HG02588 (cell line): Measurements from ENCODE around the gene MAPT.

ENCODE experiments used
- ATAC-seq: cut with Tn5 transposase; IDR thresholded peaks from one replicate; pipeline ENCODE4 v1.9.1; 2021; ENCODE audit warnings: mild to moderate bottlenecking, moderate library complexity; ENCODE audit not compliant: unreplicated experiment

Gene MAPT

DNA sequence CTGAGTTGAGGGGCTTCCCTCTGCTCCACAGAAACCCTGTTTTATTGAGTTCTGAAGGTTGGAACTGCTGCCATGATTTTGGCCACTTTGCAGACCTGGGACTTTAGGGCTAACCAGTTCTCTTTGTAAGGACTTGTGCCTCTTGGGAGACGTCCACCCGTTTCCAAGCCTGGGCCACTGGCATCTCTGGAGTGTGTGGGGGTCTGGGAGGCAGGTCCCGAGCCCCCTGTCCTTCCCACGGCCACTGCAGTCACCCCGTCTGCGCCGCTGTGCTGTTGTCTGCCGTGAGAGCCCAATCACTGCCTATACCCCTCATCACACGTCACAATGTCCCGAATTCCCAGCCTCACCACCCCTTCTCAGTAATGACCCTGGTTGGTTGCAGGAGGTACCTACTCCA lies 130.7 kb downstream of the MAPT start:
- no peak for ATAC-seq

DNA sequence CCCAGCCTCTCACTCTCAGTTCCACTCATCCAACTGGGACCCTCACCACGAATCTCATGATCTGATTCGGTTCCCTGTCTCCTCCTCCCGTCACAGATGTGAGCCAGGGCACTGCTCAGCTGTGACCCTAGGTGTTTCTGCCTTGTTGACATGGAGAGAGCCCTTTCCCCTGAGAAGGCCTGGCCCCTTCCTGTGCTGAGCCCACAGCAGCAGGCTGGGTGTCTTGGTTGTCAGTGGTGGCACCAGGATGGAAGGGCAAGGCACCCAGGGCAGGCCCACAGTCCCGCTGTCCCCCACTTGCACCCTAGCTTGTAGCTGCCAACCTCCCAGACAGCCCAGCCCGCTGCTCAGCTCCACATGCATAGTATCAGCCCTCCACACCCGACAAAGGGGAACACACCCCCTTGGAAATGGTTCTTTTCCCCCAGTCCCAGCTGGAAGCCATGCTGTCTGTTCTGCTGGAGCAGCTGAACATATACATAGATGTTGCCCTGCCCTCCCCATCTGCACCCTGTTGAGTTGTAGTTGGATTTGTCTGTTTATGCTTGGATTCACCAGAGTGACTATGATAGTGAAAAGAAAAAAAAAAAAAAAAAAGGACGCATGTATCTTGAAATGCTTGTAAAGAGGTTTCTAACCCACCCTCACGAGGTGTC lies 131.3 kb downstream of the MAPT start:
- no peak for ATAC-seq

DNA sequence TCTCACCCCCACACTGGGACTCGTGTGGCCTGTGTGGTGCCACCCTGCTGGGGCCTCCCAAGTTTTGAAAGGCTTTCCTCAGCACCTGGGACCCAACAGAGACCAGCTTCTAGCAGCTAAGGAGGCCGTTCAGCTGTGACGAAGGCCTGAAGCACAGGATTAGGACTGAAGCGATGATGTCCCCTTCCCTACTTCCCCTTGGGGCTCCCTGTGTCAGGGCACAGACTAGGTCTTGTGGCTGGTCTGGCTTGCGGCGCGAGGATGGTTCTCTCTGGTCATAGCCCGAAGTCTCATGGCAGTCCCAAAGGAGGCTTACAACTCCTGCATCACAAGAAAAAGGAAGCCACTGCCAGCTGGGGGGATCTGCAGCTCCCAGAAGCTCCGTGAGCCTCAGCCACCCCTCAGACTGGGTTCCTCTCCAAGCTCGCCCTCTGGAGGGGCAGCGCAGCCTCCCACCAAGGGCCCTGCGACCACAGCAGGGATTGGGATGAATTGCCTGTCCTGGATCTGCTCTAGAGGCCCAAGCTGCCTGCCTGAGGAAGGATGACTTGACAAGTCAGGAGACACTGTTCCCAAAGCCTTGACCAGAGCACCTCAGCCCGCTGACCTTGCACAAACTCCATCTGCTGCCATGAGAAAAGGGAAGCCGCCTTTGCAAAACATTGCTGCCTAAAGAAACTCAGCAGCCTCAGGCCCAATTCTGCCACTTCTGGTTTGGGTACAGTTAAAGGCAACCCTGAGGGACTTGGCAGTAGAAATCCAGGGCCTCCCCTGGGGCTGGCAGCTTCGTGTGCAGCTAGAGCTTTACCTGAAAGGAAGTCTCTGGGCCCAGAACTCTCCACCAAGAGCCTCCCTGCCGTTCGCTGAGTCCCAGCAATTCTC lies 132.1 kb downstream of the MAPT start:
- no peak for ATAC-seq

DNA sequence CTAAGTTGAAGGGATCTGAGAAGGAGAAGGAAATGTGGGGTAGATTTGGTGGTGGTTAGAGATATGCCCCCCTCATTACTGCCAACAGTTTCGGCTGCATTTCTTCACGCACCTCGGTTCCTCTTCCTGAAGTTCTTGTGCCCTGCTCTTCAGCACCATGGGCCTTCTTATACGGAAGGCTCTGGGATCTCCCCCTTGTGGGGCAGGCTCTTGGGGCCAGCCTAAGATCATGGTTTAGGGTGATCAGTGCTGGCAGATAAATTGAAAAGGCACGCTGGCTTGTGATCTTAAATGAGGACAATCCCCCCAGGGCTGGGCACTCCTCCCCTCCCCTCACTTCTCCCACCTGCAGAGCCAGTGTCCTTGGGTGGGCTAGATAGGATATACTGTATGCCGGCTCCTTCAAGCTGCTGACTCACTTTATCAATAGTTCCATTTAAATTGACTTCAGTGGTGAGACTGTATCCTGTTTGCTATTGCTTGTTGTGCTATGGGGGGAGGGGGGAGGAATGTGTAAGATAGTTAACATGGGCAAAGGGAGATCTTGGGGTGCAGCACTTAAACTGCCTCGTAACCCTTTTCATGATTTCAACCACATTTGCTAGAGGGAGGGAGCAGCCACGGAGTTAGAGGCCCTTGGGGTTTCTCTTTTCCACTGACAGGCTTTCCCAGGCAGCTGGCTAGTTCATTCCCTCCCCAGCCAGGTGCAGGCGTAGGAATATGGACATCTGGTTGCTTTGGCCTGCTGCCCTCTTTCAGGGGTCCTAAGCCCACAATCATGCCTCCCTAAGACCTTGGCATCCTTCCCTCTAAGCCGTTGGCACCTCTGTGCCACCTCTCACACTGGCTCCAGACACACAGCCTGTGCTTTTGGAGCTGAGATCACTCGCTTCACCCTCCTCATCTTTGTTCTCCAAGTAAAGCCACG lies 133.0 kb downstream of the MAPT start:
- no peak for ATAC-seq

DNA sequence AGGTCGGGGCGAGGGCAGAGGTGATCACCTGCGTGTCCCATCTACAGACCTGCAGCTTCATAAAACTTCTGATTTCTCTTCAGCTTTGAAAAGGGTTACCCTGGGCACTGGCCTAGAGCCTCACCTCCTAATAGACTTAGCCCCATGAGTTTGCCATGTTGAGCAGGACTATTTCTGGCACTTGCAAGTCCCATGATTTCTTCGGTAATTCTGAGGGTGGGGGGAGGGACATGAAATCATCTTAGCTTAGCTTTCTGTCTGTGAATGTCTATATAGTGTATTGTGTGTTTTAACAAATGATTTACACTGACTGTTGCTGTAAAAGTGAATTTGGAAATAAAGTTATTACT lies 133.6 kb downstream of the MAPT start:
- ATAC-seq, result no peak

DNA sequence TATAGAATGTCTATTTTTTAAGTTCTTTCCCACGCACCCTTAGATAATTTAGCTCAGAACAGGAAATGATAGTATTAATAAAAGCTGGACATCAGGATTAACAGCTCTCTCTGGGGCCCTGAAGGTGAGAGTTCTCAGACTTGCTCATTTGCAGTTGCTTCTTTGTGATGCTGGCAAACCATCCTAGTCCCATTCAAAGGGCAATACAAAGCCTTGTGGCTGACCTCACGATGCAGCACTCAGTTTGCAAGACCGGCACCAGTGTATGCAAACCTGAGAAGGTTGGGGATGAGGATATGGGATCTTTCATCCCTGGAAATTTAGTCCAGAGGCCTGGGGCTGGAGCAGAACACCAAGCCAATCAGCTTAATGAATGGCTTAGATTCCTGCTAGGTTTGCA lies 134.0 kb downstream of the MAPT start:
- ATAC-seq, result no peak

DNA sequence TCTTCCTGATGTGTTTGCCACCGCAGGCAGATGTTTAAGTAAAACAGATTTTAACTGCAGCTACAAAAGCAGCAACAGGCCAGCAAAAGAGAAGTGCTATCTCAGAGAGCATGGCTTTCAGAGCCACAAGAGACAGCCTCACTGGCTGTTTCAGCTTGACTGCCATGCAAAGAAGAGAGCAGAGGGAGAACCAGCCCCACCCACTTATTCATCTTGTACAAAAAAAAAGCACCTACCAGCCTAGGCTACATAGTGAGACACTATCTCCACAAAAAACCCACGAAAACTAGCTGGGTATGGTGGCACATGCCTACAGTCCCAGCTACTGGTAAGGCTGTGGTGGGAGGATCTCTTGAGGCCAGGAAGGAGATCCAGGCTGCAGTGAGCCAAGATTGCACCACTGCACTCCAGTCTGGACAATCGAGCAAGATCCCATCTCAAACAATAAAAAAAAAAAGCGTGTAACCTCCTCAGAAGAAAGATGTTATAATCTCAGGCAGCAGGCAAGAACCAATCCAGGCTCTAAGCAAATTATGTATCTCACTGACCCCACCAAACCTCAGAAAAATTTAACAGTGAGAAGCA lies 134.7 kb downstream of the MAPT start:
- no peak for ATAC-seq

DNA sequence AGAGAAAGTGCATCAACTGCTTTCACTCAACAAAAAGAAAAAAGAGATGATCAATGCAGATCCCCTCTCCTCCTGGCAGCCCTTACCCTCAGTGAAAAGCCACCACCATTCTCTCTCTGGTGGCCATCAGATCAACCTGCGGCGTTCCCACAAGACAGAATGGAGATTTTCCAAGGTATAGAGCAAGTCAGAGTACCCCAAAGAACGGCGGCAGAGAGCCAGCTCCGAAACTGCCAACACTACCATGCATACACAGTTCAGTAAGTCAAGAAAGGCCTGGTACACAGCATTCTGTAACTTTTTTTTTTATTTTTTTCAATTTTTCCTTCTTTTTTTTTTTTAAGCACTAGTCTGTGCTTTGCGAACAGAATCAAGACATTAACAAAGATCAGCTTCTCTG lies 135.3 kb downstream of the MAPT start:
- no peak for ATAC-seq

DNA sequence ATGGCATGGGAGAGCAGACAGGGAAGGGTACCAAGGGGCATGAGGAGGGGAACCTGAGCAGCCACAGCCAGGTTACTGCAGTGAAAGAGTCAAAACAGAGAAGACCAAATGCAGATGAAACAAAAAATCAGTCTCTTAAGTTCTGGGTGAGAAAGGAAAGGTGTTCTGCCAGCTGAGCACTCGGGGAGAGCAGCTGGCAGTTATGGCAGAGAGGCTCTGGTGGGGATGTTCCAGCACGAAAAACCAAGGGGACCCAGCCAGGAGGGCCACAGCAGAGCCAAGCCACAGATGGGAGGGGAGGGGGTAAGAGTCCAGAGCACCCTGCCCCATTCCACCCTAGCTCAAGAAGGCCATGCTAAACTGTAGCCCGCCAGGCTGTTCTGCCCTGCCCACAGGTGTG lies 136.4 kb downstream of the MAPT start:
- ATAC-seq, result no peak

DNA sequence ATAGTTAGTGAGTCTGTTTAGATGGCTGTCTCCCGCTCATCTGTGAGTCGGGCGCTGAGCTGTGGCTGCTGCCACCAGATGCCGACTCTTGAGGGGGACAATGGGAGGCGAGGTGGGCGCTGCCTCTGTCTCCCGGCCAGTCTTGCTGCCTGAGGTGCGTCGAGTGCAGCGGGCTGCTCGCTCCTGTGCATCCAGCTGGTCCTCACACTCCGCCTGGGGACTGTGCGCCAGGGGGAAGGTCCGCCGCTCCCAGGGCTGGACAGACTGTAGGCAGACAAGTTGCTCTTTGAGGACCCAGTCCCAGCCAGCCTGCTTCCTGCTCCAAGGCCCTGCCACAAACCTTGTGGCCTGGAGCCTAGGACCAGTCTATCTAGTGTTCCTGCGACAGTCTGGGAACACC lies 137.1 kb downstream of the MAPT start:
- no peak for ATAC-seq

DNA sequence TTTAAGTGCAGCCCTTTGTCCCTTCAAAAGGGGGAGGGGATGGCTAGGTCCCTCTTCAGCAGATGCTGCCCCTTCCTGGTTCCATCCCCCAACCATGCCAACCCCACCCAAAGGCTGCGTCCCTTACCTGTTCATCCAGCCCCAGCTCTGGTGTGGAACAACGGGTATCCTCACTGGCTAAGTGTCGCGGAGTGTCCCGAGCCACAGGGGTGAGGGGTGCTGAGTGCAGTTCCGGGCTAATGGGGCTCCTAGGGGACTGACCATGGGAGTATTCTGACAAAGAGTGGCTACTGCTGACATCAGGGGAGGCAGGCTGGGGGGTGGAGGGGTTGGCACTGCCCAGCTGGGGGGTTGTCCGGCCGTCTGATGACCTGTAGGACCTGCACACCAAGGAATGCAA lies 137.6 kb downstream of the MAPT start:
- no peak for ATAC-seq

DNA sequence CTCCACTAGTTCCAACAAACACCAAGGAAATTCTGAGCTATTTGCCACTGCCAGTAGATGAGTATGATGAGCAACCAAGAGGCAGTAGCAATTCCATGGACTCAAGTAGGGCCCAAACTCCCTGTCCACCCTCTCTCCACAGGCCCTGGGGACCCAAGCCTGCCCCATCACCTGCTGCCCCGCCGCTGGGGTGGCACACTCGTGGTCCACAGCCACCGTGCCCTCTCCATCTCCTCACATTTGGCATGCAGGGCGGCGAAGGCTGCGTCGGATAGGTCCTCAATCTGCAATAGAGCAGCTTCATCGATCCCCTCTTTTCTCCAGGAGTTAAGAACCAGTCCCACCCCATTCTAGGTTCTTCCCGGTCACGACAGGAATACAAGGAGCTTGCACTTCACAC lies 138.6 kb downstream of the MAPT start:
- ATAC-seq, result no peak

DNA sequence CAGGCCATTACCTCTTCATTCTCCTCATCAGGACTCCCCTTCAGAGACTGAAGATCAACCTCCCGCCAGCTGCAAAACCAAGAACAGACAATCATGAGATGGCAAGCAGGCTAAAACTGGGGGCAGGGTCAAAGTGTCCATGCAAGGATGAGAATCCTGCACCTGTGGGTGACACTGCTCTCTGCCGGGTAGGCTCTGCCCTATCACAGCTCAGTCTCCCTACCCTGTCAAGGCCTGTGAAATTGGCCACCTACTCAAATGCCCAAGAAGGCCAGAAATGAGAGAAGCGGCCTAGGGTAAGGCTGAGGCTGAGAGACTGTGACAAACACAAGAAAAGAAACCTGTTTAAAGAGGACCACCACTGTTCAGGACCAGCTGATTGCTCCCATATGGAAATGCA lies 139.0 kb downstream of the MAPT start:
- ATAC-seq, result no peak

DNA sequence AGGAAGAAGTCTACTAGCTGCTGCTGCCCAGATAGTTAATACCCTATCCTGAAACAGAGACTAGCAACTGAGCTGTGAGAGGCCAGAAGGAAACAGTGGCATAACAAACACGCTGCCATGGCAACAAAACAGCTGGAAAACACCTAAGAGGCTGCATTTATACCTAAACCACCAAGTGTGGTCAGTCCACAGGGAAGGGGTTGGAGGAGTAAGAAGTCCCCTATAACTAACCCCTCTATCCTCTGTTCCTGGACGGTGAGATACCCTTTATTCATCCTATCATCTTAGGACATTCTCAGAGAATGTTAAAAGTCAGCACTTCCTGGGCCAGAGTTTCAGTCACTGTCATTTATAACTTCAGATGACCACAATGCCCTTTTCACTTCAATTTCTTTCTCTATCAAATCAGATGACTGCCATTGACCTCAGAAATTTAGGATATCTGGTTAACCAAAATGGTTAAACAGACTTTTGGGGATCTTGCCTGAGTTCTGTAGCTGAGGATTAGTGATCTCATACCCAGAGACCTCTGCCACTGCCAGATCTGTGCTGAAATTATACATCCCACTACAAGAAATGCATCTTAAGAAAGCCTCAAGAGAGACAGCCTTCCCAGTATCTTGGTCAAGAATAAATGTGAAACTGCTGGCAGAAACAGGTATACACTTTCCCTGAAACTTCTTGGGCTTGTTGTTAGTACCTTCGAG lies 140.9 kb downstream of the MAPT start:
- no peak for ATAC-seq

DNA sequence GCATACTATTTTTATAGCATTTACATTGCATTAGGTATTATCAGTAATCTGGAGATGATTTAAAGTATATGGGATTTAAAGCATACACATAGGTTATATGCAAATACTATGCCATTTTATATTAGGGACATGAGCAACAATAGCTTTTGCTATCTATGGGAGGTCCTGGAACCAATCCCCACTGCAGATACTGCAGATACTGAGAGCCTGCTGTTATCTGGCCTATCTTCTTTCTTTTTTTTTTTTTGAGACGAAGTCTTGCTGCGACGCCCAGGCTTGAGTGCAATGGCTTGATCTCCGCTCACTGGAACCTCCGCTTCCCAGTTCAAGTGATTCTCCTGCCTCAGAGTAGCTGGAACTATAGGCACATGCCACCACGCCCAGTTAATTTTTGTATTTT lies 142.1 kb downstream of the MAPT start:
- no peak for ATAC-seq

DNA sequence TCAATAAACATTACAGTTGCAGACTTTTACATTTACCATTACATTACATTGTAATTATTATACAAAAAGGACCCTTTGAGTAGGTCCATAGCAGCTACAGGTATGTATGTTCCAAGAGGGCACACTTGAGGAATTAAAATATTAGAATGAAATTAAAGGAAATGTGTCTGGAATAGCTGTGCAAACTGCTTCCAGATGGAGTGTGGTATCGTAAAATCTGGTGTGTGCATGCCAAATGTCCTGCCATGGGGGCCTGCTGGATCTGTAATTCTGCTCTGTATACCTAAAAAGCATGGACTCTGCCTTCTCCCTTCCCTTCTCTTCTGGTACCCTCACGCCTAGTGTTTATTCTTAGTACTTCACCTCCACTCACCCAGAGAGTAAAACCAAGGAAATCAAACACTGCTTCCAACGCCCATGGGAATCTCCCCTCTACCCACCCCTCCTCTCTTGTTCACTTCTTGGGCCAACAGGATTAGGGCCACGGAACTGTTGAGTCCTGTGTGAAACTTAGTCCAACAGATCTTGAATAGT lies 143.4 kb downstream of the MAPT start:
- ATAC-seq, result no peak

DNA sequence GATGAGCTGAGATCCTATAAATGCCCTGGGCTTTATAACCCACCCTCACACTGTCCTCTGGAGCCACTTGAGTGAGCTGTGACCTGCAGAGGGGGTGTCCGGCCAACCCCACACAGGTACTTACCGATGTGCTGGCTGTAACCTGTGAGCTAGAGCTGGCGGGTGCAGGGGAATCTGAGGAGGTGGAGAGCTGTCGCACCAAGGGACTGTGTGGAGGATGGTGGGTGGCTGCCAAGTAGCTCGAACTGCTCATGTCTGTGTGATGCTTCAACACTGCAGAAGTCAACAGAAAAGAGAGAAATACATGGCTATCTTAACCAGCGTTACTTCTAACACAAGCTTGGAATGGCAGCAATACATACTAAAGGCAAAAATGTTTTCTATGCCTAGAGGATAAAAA lies 144.1 kb downstream of the MAPT start:
- no peak for ATAC-seq

DNA sequence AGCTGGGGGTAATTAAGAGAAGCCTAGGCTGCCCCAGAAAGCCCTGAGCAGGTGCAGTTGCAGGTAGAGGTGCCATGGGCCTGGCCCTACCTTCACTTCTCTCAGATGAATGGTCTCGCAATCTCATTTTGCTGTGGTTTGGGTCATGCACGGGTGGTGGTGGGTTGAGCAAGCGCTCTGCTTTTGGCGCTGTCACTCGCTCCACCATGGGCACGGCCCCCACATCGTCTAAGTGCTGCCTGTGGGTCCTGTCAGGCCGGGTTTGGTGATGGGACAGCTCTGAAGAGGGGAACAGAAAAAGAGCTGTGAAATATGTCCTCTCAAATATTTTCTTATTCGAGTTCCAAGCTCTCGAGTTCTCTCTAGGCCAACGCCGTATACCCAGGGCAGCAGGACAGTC lies 144.6 kb downstream of the MAPT start:
- no peak for ATAC-seq

DNA sequence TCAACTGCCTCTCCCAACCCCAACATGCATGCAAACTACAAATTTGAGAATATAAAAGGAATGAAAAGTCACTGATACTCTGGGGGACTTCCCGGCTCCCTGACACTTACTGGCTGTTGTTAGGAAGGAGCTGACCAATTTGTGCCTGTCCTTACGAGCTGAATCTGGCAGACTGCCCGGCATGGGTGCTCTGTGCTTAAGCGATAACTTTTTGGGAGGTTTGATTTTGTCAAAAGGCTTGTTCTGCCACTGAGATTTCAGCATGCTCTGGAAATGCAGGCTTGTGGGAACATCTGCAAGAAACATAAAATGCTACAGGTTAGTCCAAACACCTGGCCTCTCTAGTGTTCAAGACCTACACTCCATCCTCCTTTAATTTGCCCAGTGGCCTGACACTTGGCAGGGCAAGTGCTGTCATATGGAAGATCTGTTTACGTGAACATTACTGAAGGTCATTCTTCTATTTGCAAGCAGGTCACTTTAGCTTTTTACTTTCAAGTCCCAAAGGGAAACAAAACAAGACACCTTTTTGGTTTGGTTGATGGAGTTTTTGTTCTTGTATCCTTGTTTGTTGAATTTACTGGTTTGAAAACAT lies 145.3 kb downstream of the MAPT start:
- ATAC-seq, result no peak

DNA sequence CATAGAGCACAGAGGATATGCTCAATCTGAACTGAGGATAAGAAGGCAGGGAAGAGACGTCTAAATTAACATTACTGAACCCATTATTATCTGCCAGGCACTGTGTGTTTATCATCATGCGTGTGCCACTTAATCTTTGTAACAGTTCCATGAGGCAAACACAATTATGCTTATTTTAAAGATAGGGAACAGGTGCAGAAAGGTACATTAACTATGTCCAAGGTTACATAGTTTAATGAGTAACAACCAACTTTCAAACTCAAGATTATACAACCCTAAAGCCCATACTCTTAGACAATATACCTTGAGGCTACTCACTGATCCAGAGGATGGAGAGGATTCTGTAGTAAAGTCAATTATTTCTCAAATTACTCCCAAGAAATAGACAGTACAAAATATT lies 147.9 kb downstream of the MAPT start:
- ATAC-seq, result no peak
